Measurements from ENCODE around the gene VILL.
"Not testable (repeated sequence)": the region's sequence is repeated elsewhere in the genome, so short reads cannot be mapped to it uniquely, and the experiment has no call there.

VILL gene

DNA sequence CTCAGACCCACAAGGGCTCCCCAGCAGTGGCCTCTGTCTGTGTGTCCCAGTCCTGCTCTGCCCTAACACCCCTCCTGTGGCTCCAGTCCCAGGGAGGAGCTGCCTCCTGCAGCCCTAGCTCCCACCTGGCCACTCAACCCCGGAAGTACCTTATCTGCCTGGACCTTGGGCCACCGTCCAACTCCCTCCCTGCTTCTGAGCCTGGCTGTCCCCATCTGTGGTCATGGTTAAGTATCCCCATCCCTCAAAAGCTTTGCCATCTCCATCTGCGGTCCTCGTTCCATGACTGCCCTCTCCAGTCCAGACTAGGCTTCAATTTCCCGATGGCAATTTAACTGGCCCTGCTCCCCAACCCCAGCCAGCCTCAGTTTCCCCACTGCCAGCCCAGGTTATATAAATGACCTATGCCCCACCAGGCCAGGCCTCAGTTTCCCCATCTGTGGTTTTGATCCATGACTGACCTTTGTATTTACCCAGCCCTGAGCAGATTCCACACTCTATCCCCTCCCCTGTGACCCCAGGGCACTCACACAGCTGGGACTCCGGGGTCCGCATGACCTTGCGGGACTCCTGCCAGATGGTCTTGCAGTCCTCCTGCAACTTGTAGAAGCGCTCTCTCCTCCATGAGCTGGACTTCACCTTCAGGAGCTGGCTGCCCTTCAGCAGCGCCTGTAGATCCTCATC lies 29.2 kb downstream of the VILL start:
- no peak for DNase-seq

DNA sequence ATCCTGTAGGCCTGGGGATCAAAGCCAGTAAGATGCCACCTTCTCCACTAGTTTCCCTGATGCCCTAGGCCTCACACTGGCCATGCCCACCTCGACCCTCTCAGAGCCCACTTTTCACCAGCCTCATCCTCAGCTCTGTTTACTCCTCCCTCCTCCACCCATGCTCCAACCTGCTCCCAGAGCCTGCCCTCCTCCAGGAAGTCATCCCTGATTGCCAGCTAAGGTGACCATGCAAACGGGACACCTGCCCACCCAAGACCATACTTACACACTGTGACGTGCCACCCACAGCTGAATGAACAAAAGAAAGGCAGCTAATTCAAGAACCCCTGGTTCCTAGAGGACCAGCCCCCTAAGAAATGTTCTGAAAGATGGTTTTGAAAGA lies 29.7 kb downstream of the VILL start:
- no peak for DNase-seq

GRCh38 chr3:38021196-38021595 lies 30.6 kb downstream of the VILL start:
- no peak for DNase-seq

DNA sequence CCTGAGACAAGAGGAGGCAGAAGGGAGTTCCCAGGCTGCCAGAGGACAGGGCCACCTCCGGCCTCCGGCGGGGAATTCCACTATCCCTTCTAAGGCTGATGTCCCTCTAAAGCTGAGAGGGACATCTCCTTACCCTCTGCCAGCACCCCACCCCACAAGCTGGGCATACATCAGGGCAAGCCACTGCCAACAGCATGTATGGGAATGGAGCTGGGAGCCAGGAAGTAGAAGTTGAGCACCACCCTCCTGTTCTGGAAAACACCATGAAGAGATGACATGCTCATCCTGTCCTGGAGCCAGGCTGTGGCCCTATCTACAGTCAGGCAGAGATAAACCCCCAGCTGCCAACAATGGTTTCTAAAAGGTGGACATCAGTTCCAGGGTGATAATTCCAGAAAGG lies 31.7 kb downstream of the VILL start:
- no peak for DNase-seq

DNA sequence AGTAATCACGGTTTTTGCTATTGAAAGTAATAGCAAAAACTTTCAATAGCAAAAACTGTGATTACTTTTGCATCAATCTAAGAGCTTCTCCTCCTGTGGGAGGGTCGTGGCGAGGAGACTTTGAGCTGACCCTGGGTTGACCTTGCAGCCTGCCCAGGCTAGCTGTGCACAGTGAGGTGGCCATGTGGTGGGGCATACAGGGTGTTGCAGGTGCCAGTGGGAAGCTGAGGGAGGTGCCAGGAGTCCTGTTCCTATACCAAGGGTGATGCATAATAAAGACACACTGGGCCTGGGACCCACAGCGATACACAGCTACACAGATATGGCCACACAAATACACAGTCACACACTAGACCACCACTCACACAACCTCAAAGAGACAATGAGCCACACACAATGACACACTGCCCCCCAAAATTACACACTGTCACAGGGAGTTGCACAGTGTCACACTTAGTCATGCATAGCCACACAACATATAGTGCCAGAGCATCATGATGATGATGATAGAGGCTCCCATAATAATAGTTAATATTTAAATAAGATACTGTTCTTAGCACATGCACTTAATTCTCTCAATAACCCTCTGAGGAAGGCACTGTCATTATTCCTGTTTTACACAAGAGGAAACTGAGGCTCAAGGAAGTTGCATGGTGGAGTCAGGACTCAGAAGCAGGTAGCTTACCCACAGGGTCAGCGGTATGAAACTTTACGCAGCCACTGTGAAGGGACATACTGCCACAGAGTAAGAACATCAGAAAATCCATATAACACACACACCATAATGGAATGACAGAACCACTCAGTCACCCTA lies 32.5 kb downstream of the VILL start:
- no peak for DNase-seq

DNA sequence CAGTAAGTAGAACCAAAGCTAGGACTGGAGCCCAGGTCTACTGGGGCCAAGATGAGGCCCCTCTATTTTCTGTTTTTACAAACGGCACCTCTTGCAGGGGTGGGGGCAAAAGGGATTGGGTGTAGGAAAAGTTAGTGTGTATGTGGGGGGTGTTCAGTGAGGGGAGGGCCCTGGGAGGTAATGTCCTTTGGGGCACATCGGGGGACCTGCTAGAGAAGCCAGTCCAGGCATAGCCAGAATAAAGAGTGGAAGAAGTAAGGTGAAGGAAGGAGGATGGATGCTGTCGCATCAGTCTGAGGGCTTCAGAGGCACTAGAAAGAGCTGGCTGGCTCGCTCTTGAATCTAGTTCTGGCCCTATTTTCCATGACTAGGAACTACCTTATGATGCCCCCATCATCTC lies 36.3 kb downstream of the VILL start:
- no peak for DNase-seq

GRCh38 chr3:38027466-38028465 lies 37.2 kb downstream of the VILL start:
- no peak for DNase-seq

DNA sequence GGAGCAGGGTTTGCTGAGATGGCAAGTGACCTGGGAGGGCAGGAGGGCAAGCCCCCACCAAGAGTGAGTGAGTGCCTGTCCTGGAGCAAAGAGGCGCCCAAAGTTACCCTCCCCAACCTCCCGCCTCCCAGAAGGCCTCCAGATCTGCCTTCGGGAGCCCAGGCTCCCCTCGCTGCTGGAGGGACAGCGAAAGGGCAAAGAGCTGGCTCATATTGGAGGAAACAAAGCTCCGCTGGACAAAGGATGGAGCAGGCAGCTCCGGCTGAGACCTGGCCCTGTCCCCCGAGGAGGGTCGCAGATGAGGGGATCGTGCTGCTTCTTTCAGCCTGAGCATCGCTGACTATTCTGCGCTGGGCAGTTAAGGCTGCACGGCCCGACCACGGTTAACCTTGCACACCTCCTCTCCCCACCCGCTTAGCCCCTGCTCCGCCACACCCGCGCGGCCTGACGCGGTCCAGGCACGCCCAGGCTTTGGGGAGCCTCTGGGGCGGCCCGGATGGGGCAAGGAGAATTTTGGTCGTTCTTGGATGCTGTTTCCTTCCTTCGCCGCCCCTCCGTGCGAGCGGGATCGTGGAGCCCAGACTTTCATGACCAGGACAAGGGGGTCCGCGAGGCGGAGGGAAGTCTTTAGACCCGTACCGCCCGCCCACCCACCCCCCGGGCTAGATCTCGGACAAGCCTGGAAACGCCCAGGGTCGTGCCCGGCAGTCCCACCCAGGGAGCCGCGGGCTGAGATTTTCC lies 38.2 kb downstream of the VILL start:
- no peak for DNase-seq

GRCh38 chr3:38029400-38030125 lies 39.0 kb downstream of the VILL start, which contains the start of gene PLCD1:
PLCD1 (minus strand) TSS chr3:38029642; CDS start chr3:38029539, 103 bp downstream.
- DNase-seq = no peak

GRCh38 chr3:38030126-38031021 lies 39.8 kb downstream of the VILL start:
- DNase-seq = no peak

DNA sequence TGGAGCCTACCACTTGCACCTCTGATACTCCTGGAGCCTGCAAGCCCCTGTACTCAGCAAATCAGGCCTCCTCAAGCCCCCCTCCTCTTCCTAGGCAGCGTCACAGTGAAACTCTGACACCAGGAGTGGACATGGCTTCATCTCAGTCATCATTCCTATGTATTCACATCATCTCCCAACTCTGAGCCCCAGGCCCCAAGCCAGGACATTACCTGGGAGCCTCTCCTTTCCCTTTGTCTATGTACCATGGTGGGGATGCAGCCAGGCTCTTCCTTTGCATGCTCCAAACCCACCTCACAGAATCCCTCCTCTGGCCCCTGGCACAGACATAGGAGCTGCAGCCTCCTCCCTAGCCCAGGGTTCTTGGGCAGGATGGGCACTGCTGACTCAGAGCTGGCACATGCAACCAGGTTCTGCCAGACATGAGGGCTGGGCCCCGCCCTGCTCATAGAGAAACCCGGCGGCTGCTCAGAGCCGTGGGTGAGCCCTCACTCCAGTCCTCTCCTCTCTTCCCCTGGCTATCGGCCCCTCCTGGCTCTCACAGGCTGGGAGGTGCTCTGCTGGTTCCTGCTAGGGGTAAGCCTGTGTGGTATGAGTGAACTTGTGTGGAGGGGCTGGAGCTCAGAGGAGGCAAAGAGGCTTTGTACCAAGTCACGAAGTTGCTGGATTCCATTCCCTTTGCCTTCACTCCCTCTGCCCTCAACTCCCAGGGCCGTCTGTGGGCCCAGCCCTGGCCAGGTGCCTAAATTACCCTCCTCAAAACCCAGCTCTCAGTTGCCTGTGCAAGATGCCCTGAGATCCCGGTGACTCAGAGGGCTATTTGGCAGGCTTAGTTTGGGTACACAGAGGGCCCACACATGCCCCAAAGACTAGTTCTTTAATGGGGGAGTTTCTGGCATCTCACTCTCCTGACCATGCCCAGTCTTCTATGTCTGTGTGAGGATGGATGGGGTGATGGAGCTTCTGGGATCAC lies 40.7 kb downstream of the VILL start:
- peak; percentile 80 for DNase-seq

GRCh38 chr3:38032328-38032865 lies 41.8 kb downstream of the VILL start:
- no peak for DNase-seq

DNA sequence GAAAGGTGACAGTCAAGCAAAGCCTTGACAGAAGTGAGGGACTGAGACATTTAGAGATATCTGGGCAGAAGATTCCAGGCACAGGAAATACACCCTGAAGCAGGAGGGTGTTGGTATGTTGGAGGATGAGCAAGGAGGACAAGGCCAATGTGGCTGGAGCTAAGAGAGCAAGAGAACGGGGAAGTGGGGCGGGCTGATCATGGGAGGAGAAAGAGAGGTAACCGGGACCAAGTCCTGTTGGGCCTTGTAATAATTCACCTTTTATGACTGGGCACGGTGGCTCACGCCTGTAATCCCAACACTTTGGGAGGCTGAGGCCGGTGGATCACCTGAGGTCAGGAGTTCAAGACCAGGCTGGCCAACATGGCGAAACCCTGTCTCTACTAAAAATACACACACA lies 43.0 kb downstream of the VILL start:
- not testable (repeated sequence) for DNase-seq

GRCh38 chr3:38034335-38034734 lies 43.7 kb downstream of the VILL start:
- DNase-seq = not testable (repeated sequence)

DNA sequence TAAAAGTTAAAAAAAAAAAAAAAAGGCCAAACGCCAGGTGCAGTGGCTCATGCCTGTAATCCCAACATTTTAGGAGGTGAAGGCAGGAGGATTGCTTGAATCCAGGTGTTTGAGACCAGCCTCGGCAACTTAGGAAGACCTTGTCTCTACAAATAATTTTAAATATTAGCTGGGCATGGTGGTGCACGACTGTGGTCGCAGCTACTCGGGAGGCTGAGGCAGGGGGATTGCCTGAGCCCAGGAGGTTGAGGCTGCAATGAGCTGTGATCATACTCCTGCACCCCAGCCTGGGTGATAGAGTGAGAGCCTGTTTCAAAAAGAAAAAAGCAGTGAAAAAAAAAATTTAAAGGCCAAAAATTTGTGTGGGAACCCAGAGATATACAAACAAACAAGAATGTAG lies 45.7 kb downstream of the VILL start:
- no peak for DNase-seq

GRCh38 chr3:38036906-38037305 lies 46.3 kb downstream of the VILL start:
- no peak for DNase-seq

- no peak for DNase-seq
These were observed 47.9 kb downstream of the VILL start for GRCh38 chr3:38038447-38038911.

DNA sequence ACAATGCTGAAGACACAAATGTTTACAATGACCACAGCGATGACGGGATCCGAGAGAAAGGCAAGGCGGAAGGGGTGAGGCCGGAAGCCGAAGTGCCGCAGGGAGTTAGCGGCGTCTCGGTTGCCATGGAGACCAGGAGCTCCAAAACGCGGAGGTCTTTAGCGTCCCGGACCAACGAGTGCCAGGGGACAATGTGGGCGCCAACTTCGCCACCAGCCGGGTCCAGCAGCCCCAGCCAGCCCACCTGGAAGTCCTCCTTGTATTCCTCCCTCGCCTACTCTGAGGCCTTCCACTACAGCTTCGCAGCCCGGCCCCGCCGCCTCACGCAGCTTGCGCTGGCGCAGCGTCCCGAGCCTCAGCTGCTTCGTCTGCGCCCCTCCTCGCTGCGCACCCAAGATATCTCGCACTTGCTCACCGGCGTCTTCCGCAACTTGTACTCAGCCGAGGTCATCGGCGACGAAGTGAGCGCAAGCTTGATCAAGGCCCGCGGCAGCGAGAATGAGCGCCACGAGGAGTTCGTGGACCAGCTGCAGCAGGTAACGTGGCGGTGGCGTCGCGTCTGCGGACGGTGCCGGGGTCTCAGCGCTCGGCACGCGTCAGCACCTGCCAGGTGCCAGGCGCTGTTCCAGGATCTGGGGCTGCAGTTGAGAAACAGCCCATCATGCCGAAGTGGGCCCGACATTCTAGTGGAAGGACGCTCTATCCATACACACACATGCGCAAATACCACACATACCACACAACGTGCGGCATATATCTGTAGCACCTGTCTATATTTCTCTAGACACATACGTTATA lies 48.7 kb downstream of the VILL start, which contains the start of gene DLEC1:
DLEC1 (plus strand) TSS at position 108 of the 798 bp plus-strand sequence; CDS start at position 126, 18 bp downstream.
- peak; percentile 83 for DNase-seq
